HEK293 (cell line): ENCODE data around the gene DDOST.

ENCODE experiments used
- BCL11B ChIP-seq: fragments of 450-650 bp; formaldehyde crosslinking; IDR thresholded peaks from 2 replicates; pipeline ENCODE4 v1.5.1; 2016; ENCODE audit warnings: low read depth, missing biosample characterization, missing genetic modification characterization
- HIC1 ChIP-seq: fragments of 450-650 bp; formaldehyde crosslinking; IDR thresholded peaks from 2 replicates; pipeline ENCODE4 v1.5.1; 2016; ENCODE audit warnings: missing biosample characterization, missing genetic modification characterization
- HOXC10 ChIP-seq: sonication (generic); formaldehyde crosslinking; IDR thresholded peaks from 2 replicates; pipeline ENCODE4 v1.8.1; 2023; ENCODE audit warnings: mild to moderate bottlenecking, missing genetic modification reagents
- KLF7 ChIP-seq: fragments of 450-650 bp; formaldehyde crosslinking; IDR thresholded peaks from 2 replicates; pipeline ENCODE4 v1.5.1; 2016; ENCODE audit warnings: missing biosample characterization, missing genetic modification characterization, borderline replicate concordance
- MYNN ChIP-seq: fragments of 450-650 bp; formaldehyde crosslinking; IDR thresholded peaks from 2 replicates; pipeline ENCODE4 v1.5.1; 2016; ENCODE audit warnings: missing biosample characterization, missing genetic modification characterization, borderline replicate concordance
- OVOL3 ChIP-seq: fragments of 450-650 bp; formaldehyde crosslinking; IDR thresholded peaks from 2 replicates; pipeline ENCODE4 v1.5.1; 2016; ENCODE audit warnings: missing biosample characterization, missing genetic modification characterization
- WT1 ChIP-seq: fragments of 450-650 bp; formaldehyde crosslinking; IDR thresholded peaks from 2 replicates; pipeline ENCODE4 v1.5.1; 2016; ENCODE audit warnings: missing biosample characterization, missing genetic modification characterization
- ZBTB20 ChIP-seq: fragments of 450-650 bp; formaldehyde crosslinking; IDR thresholded peaks from 2 replicates; pipeline ENCODE4 v1.5.1; 2016; ENCODE audit warnings: missing biosample characterization, missing genetic modification characterization
- ZBTB48 ChIP-seq: fragments of 450-650 bp; formaldehyde crosslinking; IDR thresholded peaks from 2 replicates; pipeline ENCODE4 v1.5.1; 2016; ENCODE audit warnings: missing biosample characterization, missing genetic modification characterization
- ZBTB6 ChIP-seq: fragments of 450-650 bp; formaldehyde crosslinking; IDR thresholded peaks from 2 replicates; pipeline ENCODE4 v1.5.1; 2017; ENCODE audit warnings: missing biosample characterization, missing genetic modification characterization
- ZFP37 ChIP-seq: fragments of 450-650 bp; formaldehyde crosslinking; IDR thresholded peaks from 2 replicates; pipeline ENCODE4 v1.5.1; 2016; ENCODE audit warnings: missing biosample characterization, missing genetic modification characterization
- ZFP69B ChIP-seq: fragments of 450-650 bp; formaldehyde crosslinking; IDR thresholded peaks from 2 replicates; pipeline ENCODE4 v1.5.1; 2016; ENCODE audit warnings: missing biosample characterization, missing genetic modification characterization
- ZNF148 ChIP-seq: fragments of 450-650 bp; formaldehyde crosslinking; IDR thresholded peaks from 2 replicates; pipeline ENCODE4 v1.5.0; 2017; ENCODE audit warnings: missing biosample characterization, missing genetic modification characterization, borderline replicate concordance
- ZNF18 ChIP-seq: fragments of 450-650 bp; formaldehyde crosslinking; IDR thresholded peaks from 2 replicates; pipeline ENCODE4 v1.5.1; 2016; ENCODE audit warnings: missing biosample characterization, missing genetic modification characterization
- ZNF23 ChIP-seq: fragments of 450-650 bp; formaldehyde crosslinking; IDR thresholded peaks from 2 replicates; pipeline ENCODE4 v1.5.1; 2016; ENCODE audit warnings: missing biosample characterization, missing genetic modification characterization, borderline replicate concordance
- ZNF366 ChIP-seq: fragments of 450-650 bp; formaldehyde crosslinking; conservative IDR thresholded peaks from 2 replicates; pipeline ENCODE4 v1.5.1; 2016; ENCODE audit warnings: missing biosample characterization, missing genetic modification characterization
- ZNF510 ChIP-seq: fragments of 450-650 bp; formaldehyde crosslinking; IDR thresholded peaks from 2 replicates; pipeline ENCODE4 v1.5.1; 2018; ENCODE audit warnings: mild to moderate bottlenecking, missing genetic modification characterization, missing biosample characterization; ENCODE audit not compliant: insufficient replicate concordance
- ZNF529 ChIP-seq: fragments of 450-650 bp; formaldehyde crosslinking; IDR thresholded peaks from 2 replicates; pipeline ENCODE4 v1.5.1; 2017; ENCODE audit warnings: missing genetic modification characterization, missing biosample characterization; ENCODE audit not compliant: insufficient replicate concordance
- ZNF561 ChIP-seq: fragments of 450-650 bp; IDR thresholded peaks from 2 replicates; pipeline ENCODE4 v1.5.1; 2018; ENCODE audit warnings: missing biosample characterization, missing genetic modification characterization, borderline replicate concordance
- ZNF623 ChIP-seq: fragments of 450-650 bp; formaldehyde crosslinking; IDR thresholded peaks from 2 replicates; pipeline ENCODE4 v1.5.1; 2016; ENCODE audit warnings: missing biosample characterization, missing genetic modification characterization
- ZNF624 ChIP-seq: fragments of 450-650 bp; formaldehyde crosslinking; IDR thresholded peaks from 2 replicates; pipeline ENCODE4 v1.5.1; 2017; ENCODE audit warnings: missing biosample characterization, missing genetic modification characterization
- ZNF654 ChIP-seq: fragments of 450-650 bp; formaldehyde crosslinking; IDR thresholded peaks from 2 replicates; pipeline ENCODE4 v1.5.1; 2016; ENCODE audit warnings: low read depth, missing biosample characterization, missing genetic modification characterization
- ZNF704 ChIP-seq: fragments of 450-650 bp; formaldehyde crosslinking; IDR thresholded peaks from 2 replicates; pipeline ENCODE4 v1.5.1; 2016; ENCODE audit warnings: missing biosample characterization, missing genetic modification characterization
- ZNF76 ChIP-seq: fragments of 450-650 bp; formaldehyde crosslinking; IDR thresholded peaks from 2 replicates; pipeline ENCODE4; 2016; ENCODE audit warnings: low read depth, missing biosample characterization, missing genetic modification characterization, borderline replicate concordance
- ZXDB ChIP-seq: fragments of 450-650 bp; formaldehyde crosslinking; IDR thresholded peaks from 2 replicates; pipeline ENCODE4 v1.5.1; 2016; ENCODE audit warnings: missing biosample characterization, missing genetic modification characterization

DDOST gene

GRCh38 chr1:20696397-20697333 lies 35.5 kb upstream of the DDOST start (continued):
- TF ChIP-seq ZNF624, result no peak
- TF ChIP-seq HOXC10 (CRISPR knock-in tag), result no peak
- no peak for TF ChIP-seq ZNF704 (tag by site-specific recombination)
- 0 out of 2 replicates have a peak, but pooled peaks have one; percentile 10 for TF ChIP-seq HIC1 (tag by site-specific recombination)
- TF ChIP-seq ZXDB, result peak; percentile 72
- peak; percentile 59 for TF ChIP-seq WT1 (tag by site-specific recombination)
- TF ChIP-seq ZNF366 (tag by site-specific recombination), result peak; percentile 40; the same call in 1 of the 2 replicates
- peak; percentile 25; the same call in 1 of the 2 replicates for TF ChIP-seq ZNF623 (tag by site-specific recombination)
- no peak; the same call in 1 of the 2 replicates for TF ChIP-seq ZNF76
- no peak for TF ChIP-seq ZNF18 (tag by site-specific recombination)
- TF ChIP-seq ZBTB48 (tag by site-specific recombination), result peak; percentile 79
- no peak for TF ChIP-seq MYNN (tag by site-specific recombination)
- no peak for TF ChIP-seq OVOL3 (tag by site-specific recombination)
- 0 out of 2 replicates have a peak, but pooled peaks have one; percentile 24 for TF ChIP-seq BCL11B (tag by site-specific recombination)
- TF ChIP-seq ZNF561, result peak; percentile 31; the same call in 1 of the 2 replicates
- TF ChIP-seq ZNF148, result no peak
- peak; percentile 70; the same call in 1 of the 2 replicates for TF ChIP-seq KLF7
- peak; percentile 96 for TF ChIP-seq ZFP69B
- peak; percentile 58 for TF ChIP-seq ZBTB6 (tag by site-specific recombination)
- no peak for TF ChIP-seq ZNF23 (tag by site-specific recombination)
- peak; percentile 86 for TF ChIP-seq ZBTB20
- no peak for TF ChIP-seq ZNF510 (tag by site-specific recombination)
- TF ChIP-seq ZNF654, result peak; percentile 80
- peak; percentile 85; the same call in 1 of the 2 replicates for TF ChIP-seq ZFP37 (tag by site-specific recombination)
- no peak for TF ChIP-seq ZNF529
